HG03354 (cell line): ENCODE data around the gene STK17B.

Experiments used
- ATAC-seq: cut with Tn5 transposase; IDR thresholded peaks from one replicate; pipeline ENCODE4 v1.9.1; 2021; ENCODE audit warnings: mild to moderate bottlenecking; ENCODE audit not compliant: unreplicated experiment, poor library complexity, severe bottlenecking

STK17B gene

GRCh38 chr2:196086517-196087368 lies 84.6 kb downstream of the STK17B start:
- ATAC-seq: peak; percentile 73

- ATAC-seq: no peak
These were observed 87.8 kb downstream of the STK17B start for GRCh38 chr2:196083601-196084000.
